Brain pericyte (primary cell): ENCODE data around the gene ULK4.
"Not testable (repeated sequence)": the region's sequence is repeated elsewhere in the genome, so short reads cannot be mapped to it uniquely, and the experiment has no call there.

Experiments
- DNase-seq: peaks from one replicate; pipeline ENCODE4 v3.0.0-alpha.2; 2012; ENCODE audit warnings: low read depth, low spot score

ULK4 gene

DNA sequence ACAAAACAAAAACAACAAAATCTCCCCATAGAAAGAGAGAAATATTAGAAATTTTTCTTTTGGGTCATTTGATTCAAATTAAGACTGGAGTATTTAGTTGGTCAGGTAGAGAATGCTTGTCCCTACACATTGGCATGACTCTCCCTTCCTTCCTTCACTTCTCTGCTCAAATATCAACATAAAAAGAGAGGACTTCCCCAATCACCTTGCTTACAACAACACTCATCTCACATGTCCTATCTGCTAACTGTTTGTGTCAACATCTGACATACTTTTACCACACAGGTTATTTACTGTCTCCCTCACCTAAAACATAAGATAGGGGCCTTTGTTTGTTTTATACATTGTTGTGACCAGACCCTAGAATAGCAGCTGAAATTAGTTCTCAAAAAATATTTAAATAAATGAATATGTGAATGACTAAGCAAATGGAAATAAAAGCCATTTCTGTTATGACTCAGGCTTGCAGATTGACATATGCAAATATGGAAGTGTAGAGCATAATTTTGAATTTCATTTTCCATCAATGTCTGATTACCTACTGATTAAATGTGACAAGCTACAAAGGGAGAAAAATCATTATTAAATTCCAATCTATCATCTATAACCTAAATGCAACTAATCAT lies 457.8 kb downstream of the ULK4 start:
- DNase-seq, result no peak

GRCh38 chr3:41502481-41502880 lies 459.4 kb downstream of the ULK4 start:
- DNase-seq, result no peak

DNA sequence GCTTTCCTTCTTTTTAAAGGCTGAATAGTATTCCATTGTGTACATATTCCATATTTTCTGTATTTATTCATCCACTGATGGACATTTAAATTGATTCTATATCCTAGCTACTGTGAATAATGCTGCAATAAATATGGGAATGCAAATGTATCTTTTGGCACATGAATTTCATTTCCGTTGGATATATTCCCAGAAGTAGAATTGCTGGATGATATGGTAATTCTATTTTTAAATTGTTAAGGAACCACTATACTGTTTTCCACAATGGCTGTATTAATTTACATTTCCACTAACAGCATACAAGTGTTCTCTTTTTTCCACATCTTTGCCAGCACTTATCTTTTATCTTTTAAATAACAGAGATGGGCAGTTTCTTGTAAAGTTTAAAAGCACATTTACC lies 459.9 kb downstream of the ULK4 start:
- no peak for DNase-seq

DNA sequence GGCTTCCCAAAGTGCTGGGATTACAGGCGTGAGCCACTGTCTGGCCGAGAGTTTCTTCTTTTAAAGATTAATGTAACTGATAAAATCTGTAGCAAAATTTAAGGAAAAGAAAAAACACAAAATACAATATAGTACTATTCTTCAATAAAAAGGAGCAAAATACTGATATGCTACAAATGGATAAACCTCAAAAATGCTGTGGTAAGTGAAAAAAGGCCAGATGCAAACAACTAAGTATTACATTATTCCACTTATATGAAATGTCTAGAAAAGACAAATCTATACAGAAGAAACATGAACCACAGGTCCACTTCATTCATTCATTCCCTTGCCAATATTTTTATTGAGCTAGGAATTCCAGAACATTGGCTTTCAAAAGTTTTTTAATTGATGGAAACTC lies 463.1 kb downstream of the ULK4 start:
- no peak for DNase-seq

GRCh38 chr3:41490360-41490759 lies 471.5 kb downstream of the ULK4 start:
- DNase-seq, result no peak

- no peak for DNase-seq
Measured at GRCh38 chr3:41489231-41489630, 472.7 kb downstream of the ULK4 start.

- no peak for DNase-seq
Measured at GRCh38 chr3:41488501-41488900, 473.4 kb downstream of the ULK4 start.

DNA sequence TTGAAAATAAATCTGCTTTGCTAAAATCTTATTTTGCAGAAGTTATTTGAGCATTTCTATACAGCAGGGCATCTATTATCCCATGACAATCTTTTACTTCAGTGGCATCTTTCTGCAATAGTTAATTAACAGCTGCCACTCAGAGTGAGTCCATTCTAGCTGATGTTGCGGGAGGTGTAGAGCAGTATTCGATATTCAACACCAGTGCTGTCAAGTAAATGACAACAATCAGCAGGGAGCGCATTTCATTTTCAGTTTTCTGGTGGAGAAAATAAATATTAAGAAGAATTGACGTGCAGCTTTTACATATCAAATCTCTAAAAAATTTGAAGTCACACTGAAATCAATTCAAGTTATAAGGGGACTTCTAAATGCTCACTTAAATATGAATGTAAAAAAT lies 476.4 kb downstream of the ULK4 start:
- DNase-seq, result no peak

- no peak for DNase-seq
Measured at GRCh38 chr3:41482134-41482533, 479.8 kb downstream of the ULK4 start.

DNA sequence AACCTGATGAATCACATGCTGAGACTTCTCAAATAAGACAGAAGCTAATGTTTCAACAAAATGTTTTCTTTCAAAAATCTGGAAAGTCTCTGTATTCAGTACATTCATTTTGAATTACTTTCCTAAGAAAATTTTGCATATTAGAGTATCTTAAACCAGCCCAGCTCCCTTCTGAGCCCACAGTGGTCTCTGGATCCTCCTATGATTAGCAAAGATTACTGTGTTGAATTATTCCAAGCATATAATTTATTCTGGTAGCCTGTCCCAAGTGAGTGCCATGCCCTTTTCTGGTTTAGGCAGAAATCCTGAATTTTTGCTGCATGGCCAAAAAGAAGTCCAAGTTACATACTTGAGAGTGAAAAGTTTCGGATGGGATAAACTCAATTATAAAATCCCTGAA lies 483.6 kb downstream of the ULK4 start:
- no peak for DNase-seq

DNA sequence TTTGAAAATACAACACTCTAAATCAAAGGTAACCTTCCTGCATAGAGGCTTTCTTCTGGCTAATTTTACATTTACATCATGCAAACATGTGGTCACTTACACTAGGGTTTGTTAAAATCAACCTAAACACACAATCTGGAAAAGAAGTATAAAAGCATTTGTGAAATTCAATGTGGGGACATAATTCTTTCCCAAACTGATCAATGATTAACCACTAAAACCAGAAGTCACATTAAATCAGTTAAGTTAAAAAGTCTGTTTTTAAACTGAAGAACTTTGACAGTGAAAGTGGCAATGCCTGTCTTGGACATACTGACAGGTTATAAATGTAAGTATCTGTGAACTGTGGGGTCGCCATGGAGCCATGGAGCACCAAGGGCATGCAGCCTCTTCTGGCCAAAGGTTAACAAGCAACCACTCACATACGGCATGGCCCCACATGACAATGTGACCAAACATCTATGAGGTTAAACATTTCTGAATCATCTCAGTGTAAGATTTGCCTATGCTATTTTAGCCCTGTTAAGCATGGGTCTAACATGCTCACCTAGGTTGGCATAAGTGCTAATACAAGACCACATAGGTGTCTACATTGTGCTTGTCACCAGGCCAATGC lies 484.4 kb downstream of the ULK4 start:
- DNase-seq, result no peak

DNA sequence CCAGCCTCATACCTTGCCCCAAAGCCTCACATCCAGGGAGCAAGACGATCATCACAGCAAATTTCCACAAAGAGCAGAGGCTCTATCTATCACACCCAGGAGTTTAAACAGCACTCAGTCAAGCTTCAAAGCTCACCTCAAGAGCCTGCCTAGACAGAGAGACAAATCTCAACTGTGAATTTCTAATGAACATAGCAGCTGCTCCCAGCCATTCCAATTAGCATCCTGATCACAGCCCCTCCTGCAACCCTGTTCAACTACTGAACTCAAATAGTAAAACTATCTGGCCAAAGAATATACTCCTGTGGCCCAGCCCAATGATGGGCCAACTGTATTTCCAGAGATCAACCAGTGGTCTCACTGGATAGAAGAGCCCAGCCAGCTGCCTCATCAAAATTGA lies 492.8 kb downstream of the ULK4 start:
- no peak for DNase-seq

GRCh38 chr3:41467481-41467880 lies 494.4 kb downstream of the ULK4 start:
- no peak for DNase-seq

DNA sequence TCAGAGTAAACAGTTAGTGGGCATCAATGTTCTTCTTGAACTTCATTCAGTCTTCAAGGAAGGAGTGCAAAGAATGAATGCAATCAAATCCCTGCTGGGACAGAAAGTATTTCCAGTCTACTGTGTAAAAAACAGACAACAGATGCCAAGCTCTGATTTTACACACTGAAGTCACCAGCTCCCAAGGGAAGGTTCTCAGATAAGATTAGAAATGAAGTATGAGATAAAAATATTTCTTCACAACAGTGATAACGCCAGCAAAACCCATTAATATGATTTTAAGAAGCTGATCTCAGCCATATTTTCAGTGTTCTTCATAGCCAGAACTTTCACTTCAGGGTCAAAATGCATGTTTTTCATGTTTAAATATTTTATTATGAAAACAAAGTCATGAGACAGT lies 497.0 kb downstream of the ULK4 start:
- no peak for DNase-seq

GRCh38 chr3:41464401-41464800 lies 497.5 kb downstream of the ULK4 start:
- no peak for DNase-seq

DNA sequence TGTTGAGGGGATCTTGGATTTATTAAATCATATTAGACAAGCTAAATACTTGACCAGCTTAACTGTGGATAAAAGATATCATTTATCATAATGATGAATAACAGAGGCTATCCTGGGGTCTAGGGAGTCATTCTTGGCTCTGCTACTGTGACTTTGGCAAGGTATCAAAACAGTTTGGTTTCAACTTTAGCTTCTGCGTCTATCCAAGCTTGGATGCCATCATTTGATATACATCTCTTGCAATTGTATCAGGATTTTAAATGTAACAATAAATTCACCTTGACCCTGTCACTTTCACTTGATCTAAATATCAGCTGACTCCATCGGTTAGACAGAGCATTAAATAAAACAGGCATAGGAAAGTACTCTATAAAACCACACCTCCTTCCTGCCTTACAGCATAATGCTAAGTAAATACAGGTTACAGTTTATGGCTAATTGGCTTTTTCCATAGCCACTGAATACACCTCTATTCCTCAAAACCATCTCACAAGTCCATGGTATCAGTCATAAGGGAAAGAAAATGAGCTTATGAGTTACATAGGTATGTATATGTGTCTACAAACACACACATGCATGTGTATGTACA lies 499.7 kb downstream of the ULK4 start:
- no peak for DNase-seq

- DNase-seq, result no peak
Measured at GRCh38 chr3:41460736-41461135, 501.2 kb downstream of the ULK4 start.

DNA sequence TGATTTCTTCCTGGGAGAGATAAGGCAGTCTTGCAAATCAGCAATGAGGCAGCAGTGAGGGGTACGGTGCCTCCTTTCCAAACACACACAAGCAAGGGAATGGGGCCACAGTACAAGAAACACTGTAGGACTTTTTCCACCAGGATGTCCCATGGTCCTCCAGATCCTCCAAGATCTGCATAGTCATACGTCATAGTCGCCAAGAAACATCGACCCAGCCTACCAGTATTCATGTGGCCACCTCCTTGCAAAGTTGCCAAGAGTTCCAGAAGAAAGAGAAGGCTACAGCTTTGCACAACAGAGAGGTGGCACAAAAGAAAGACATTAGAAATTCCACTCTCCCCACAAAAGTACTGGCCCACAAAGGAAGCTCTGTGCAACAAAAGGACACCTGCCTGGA lies 504.7 kb downstream of the ULK4 start:
- DNase-seq, result no peak

DNA sequence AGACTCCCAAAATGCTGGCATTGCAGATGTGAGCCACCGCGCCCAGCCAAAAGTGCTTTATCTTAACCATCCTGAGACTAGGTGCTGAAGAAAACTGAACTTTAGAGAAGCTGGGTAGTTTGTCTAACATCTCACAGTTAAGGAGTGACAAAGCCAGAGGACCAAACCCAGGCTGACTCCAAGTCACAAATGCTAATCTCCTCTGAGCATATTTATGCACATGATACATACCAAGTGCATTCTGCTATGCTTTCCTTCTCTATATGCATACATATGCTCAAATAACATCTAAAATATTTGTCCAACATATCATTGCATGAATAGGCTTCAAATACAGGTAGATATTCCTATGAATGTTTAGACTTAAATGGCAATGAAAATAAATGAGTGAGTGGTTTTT lies 505.7 kb downstream of the ULK4 start:
- DNase-seq, result no peak

DNA sequence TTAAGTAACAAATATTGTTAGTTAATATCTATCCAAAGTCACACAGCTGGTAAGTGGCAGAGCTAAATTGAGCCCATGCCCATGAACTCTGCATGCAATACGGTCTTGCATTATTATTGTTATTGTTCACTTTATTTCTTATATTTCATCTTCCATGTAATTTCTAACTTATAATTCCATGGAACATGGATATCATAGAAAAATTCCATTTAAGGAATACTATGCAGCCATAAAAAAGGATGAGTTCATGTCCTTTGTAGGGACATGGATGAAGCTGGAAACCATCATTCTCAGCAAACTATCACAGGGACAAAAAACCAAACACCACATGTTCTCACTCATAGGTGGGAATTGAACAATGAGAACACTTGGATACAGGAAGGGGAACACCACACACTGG lies 508.3 kb downstream of the ULK4 start:
- not testable (repeated sequence) for DNase-seq

DNA sequence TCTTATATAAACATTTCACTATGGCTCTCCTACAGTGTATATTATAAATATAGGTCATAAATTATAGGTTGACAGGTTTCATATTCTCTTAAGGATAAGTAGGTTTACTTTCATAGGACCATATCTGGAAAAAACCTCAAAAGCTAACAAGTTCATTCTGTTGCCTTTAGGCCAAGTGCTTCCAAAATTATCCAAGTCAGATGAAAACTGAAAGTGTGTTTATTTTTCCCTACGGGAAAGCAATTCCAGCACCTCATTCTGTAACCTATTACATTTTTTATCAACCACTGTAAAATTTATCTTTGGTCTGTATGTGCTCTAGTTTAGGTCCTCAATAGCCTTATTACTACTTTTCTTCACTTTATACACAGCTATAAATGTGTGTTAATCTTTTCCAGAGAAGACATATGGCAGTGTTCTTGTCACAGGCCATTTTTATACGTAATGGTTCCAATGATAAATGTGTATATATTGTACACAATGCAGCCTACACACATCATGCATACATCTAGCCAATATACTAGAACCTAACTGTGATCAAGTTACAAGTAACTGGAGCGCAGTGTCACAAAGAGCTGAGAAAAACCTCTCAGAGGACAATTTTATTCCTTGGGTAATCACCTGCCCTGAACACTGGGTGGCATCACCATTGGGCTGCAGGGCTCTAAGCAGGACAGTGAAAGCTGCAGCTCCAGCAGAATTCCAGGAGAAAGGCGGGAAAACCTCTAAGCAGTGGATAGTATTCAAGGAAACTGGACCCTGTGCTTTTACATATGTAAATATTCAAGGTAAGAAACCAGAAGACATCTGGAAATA lies 511.3 kb downstream of the ULK4 start:
- no peak for DNase-seq

DNA sequence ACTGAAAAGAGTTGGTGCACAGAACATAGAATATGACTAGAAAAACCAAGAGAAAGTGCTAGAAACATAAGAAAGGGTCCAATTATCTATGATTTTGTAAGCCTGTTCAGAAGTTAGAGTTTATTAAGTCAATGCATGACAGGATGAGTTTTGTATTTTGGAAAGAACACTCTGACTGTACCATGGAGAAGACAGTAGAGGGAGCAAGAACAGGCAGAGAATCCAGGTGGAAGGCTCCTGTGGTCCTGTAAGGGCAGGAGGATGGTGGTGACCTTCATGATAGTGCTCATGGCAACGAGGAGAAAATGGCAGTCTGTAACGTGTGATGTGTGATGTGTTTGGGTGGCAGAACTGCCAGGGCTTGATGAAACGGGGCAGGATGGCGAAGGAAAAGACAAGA lies 513.5 kb downstream of the ULK4 start:
- DNase-seq, result no peak

DNA sequence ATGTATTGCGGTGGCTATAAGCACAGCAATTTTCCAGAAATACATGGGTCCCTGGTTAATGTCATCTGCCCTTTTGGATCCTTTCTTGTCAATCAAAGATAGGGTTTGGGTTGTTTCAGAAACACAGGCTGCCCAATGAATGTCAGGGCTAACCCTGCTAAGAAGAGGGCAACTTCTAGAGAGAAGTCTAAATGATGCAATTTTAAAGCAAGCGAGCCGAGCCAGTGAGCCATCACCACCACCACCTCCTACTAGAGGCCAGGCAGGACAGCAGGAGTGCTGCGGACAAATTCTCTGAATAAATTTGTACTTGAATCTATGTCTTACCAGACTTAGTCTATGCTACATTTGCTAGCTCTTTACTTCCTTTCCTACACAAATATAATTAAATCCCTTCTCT lies 514.2 kb downstream of the ULK4 start:
- DNase-seq, result no peak
